Keratinocyte (primary cell): Measurements from ENCODE around the gene PFAS.
A peak's percentile ranks its signal among the peaks of the same experiment; 100 is the strongest.

ENCODE experiments used
- EZH2 ChIP-seq: IDR thresholded peaks from one replicate; pipeline ENCODE4 v1.6.1; 2012; ENCODE audit warnings: inconsistent platforms, mild to moderate bottlenecking, low read length, moderate library complexity
- TF ChIP-seq, protein P1 (sequence below), 3 experiments: IDR thresholded peaks in 1 of 3; conservative IDR thresholded peaks in 1 of 3; optimal IDR thresholded peaks in 1 of 3; 2 replicates in 2 of 3; 3 replicates in 1 of 3; pipeline versions ENCODE3 to v1.5.1; 2011; ENCODE audit warnings: low read length in 3 of 3, mild to moderate bottlenecking in 3 of 3, moderate library complexity in 2 of 3, control low read depth in 1 of 3, inconsistent platforms in 1 of 3; ENCODE audit not compliant: insufficient read depth in 2 of 3; ENCODE audit errors: extremely low read depth in 1 of 3

DNA sequence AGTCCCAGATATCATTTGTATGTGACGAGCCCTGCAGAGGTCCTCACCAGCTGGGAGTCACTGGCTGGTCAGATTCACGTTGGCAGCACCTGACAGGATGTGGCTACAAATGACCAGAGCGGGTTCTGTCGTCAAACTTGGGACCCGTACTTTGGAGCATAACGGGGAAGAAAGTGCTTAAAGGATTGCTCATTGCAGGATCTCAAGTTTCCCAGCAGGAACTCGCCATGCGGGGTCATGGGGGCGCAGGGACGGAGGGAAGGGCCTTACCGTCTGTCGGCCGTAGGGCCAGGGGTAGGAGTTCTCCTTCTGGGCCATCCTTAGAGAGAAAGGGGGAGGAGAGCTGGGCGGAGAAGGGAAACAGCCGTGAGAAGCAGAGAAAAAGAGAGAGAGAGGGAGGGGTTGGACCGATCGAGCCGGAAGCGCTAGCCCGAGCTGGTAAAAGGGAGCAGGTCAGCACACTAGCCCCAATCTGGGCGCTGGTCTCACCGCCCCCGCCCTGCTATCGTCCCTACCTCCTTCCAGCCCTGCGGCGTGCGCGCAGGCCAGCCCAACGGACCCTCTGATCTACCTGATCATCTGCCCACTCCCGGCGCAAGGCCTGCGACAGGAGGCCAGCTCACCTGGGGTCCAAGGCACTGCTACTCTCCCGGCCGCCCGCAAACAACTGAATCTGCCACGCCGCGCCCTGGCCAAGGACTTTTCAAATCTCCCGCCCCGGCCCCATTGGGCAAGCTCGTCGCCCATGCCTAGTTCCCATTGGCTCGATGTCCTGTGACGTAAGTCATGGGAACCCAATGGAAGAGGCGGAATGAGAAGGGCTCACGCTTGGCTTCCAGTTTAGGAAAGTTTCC is 39.0 kb upstream of the PFAS start, which contains the start of gene AURKB:
- TF ChIP-seq, protein P1, sequence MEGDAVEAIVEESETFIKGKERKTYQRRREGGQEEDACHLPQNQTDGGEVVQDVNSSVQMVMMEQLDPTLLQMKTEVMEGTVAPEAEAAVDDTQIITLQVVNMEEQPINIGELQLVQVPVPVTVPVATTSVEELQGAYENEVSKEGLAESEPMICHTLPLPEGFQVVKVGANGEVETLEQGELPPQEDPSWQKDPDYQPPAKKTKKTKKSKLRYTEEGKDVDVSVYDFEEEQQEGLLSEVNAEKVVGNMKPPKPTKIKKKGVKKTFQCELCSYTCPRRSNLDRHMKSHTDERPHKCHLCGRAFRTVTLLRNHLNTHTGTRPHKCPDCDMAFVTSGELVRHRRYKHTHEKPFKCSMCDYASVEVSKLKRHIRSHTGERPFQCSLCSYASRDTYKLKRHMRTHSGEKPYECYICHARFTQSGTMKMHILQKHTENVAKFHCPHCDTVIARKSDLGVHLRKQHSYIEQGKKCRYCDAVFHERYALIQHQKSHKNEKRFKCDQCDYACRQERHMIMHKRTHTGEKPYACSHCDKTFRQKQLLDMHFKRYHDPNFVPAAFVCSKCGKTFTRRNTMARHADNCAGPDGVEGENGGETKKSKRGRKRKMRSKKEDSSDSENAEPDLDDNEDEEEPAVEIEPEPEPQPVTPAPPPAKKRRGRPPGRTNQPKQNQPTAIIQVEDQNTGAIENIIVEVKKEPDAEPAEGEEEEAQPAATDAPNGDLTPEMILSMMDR (optimal IDR thresholded peaks at IDR 0.05 in 1 of 3, IDR thresholded peaks at IDR 0.05 in 1 of 3, conservative IDR thresholded peaks at IDR 0.05 in 1 of 3; ENCODE audit: extremely low read depth in 1 of 3, insufficient read depth in 2 of 3, low read length in 3 of 3): peak in 1 of 3 experiments; percentile 16
- no peak for TF ChIP-seq EZH2
